Endothelial cell of umbilical vein (primary cell): Measurements from ENCODE around the gene IQCH.

Experiments used
- CTCF ChIP-seq, 2 donors: IDR thresholded peaks; 1 replicate in 1 of 2; 2 replicates in 1 of 2; pipeline ENCODE4 v1.5.1; 2011; ENCODE audit warnings: low read length in 2 of 2, mild to moderate bottlenecking in 2 of 2, moderate library complexity in 2 of 2, control low read depth in 1 of 2, inconsistent platforms in 1 of 2, low read depth in 1 of 2; ENCODE audit not compliant: insufficient read depth in 1 of 2; ENCODE audit errors: extremely low read depth in 1 of 2
- EZH2 ChIP-seq: IDR thresholded peaks from 2 replicates; pipeline ENCODE4 v1.6.1; 2012; ENCODE audit warnings: borderline replicate concordance, low read depth, mild to moderate bottlenecking, moderate library complexity, low read length, inconsistent platforms; ENCODE audit not compliant: severe bottlenecking
- MYC ChIP-seq: IDR thresholded peaks from one replicate; pipeline ENCODE4 v1.6.1; 2011; ENCODE audit warnings: mild to moderate bottlenecking, low read depth, low read length
- POLR2A ChIP-seq: IDR thresholded peaks from 2 replicates; pipeline ENCODE4 v1.6.1; 2012; ENCODE audit warnings: low read depth, mild to moderate bottlenecking, control low read depth, low read length

GRCh38 chr15:67372543-67372942 is 118.0 kb downstream of the IQCH start:
- TF ChIP-seq CTCF (IDR thresholded peaks at IDR 0.05; ENCODE audit: extremely low read depth in 1 of 2, insufficient read depth in 1 of 2, low read depth in 1 of 2, low read length in 2 of 2) (no peak), MYC (no peak), EZH2 (no peak), POLR2A (no peak)
